Measurements from ENCODE around the gene WASF3.

The WASF3 gene

GRCh38 chr13:26707122-26708006 lies 149.9 kb downstream of the WASF3 start:
- in situ Hi-C loops (cut with MboI; ENCODE audit: low sequenced_read_pairs) = loop anchor here (25.0 kb wide), 1 partner anchor 180 kb away; no protein-coding TSS in a partner anchor

- in situ Hi-C loops (cut with MboI; ENCODE audit: low sequenced_read_pairs) = loop anchor here (25.0 kb wide), 1 partner anchor 179 kb away; no protein-coding TSS in a partner anchor
Observed at GRCh38 chr13:26708007-26708297, 150.5 kb downstream of the WASF3 start.

- in situ Hi-C loops (cut with MboI; ENCODE audit: low sequenced_read_pairs) = loop anchor here (25.0 kb wide), 1 partner anchor 178 kb away; no protein-coding TSS in a partner anchor
Observed at GRCh38 chr13:26709461-26709860, 152.0 kb downstream of the WASF3 start.

- in situ Hi-C loops (cut with MboI; ENCODE audit: low sequenced_read_pairs) = loop anchor here (25.0 kb wide), 1 partner anchor 177 kb away; no protein-coding TSS in a partner anchor
Observed at GRCh38 chr13:26710166-26710565, 152.7 kb downstream of the WASF3 start.

GRCh38 chr13:26711211-26711610 lies 153.7 kb downstream of the WASF3 start:
- in situ Hi-C loops (cut with MboI; ENCODE audit: low sequenced_read_pairs) = loop anchor here (25.0 kb wide), 1 partner anchor 176 kb away; no protein-coding TSS in a partner anchor

- in situ Hi-C loops (cut with MboI; ENCODE audit: low sequenced_read_pairs) = loop anchor here (25.0 kb wide), 1 partner anchor 174 kb away; no protein-coding TSS in a partner anchor
Observed at GRCh38 chr13:26713341-26713740, 155.9 kb downstream of the WASF3 start.

- in situ Hi-C loops (cut with MboI; ENCODE audit: low sequenced_read_pairs) = loop anchor here (25.0 kb wide), 1 partner anchor 170 kb away; no protein-coding TSS in a partner anchor
Observed at GRCh38 chr13:26716984-26717383, 159.5 kb downstream of the WASF3 start.

- in situ Hi-C loops (cut with MboI; ENCODE audit: low sequenced_read_pairs) = loop anchor here (25.0 kb wide), 1 partner anchor 169 kb away; no protein-coding TSS in a partner anchor
Observed at GRCh38 chr13:26718146-26718545, 160.7 kb downstream of the WASF3 start.

- in situ Hi-C loops (cut with MboI; ENCODE audit: low sequenced_read_pairs) = loop anchor here (25.0 kb wide), 1 partner anchor 168 kb away; no protein-coding TSS in a partner anchor
Observed at GRCh38 chr13:26718872-26719271, 161.4 kb downstream of the WASF3 start.

GRCh38 chr13:26719356-26719945 lies 162.0 kb downstream of the WASF3 start:
- in situ Hi-C loops (cut with MboI; ENCODE audit: low sequenced_read_pairs) = loop anchor here (25.0 kb wide), 1 partner anchor 168 kb away; no protein-coding TSS in a partner anchor

- in situ Hi-C loops (cut with MboI; ENCODE audit: low sequenced_read_pairs) = loop anchor here (25.0 kb wide), 1 partner anchor 166 kb away; no protein-coding TSS in a partner anchor
Observed at GRCh38 chr13:26721251-26722121, 164.0 kb downstream of the WASF3 start.

GRCh38 chr13:26722321-26722720 lies 164.8 kb downstream of the WASF3 start:
- in situ Hi-C loops (cut with MboI; ENCODE audit: low sequenced_read_pairs) = loop anchor here (25.0 kb wide), 1 partner anchor 165 kb away; no protein-coding TSS in a partner anchor

- in situ Hi-C loops (cut with MboI; ENCODE audit: low sequenced_read_pairs) = loop anchor here (25.0 kb wide), 1 partner anchor 164 kb away; no protein-coding TSS in a partner anchor
Observed at GRCh38 chr13:26723620-26724019, 166.1 kb downstream of the WASF3 start.

- in situ Hi-C loops (cut with MboI; ENCODE audit: low sequenced_read_pairs) = no loop called here
Observed at GRCh38 chr13:26726684-26727083, 169.2 kb downstream of the WASF3 start.

GRCh38 chr13:26727122-26727521 lies 169.6 kb downstream of the WASF3 start:
- in situ Hi-C loops (cut with MboI; ENCODE audit: low sequenced_read_pairs) = no loop called here

GRCh38 chr13:26727633-26728032 lies 170.2 kb downstream of the WASF3 start:
- in situ Hi-C loops (cut with MboI; ENCODE audit: low sequenced_read_pairs) = no loop called here

GRCh38 chr13:26735677-26736076 lies 178.2 kb downstream of the WASF3 start:
- in situ Hi-C loops (cut with MboI; ENCODE audit: low sequenced_read_pairs) = no loop called here

Data from HL-60/S4 treated with phorbol 12-myristate 13-acetate at 8.2 ng/mL for 4 days and 3 days (cell line).